GM18861 (cell line): Measurements from ENCODE around the gene ZNF316.
A peak's percentile ranks its signal among the peaks of the same experiment; 100 is the strongest.

Experiments
- ATAC-seq: cut with Tn5 transposase; IDR thresholded peaks from one replicate; pipeline ENCODE4 v1.9.1; 2021; ENCODE audit not compliant: unreplicated experiment

ZNF316 gene

GRCh38 chr7:6636741-6637543, at the start of gene ZNF316:
TSS of gene ZNF316 (plus strand) at chr7:6637318. CDS start at chr7:6642410, 5,092 bp downstream.
- ATAC-seq, result peak; percentile 64

GRCh38 chr7:6588566-6588965, 48.6 kb upstream of the ZNF316 start:
- no peak for ATAC-seq

GRCh38 chr7:6589151-6589828, 47.8 kb upstream of the ZNF316 start:
- no peak for ATAC-seq

GRCh38 chr7:6589829-6590644, 47.1 kb upstream of the ZNF316 start, which contains the start of gene INTS15:
TSS of gene INTS15 (plus strand) at chr7:6590021. CDS start at chr7:6590284, 263 bp downstream.
- peak; percentile 78 for ATAC-seq

- peak; percentile 8 for ATAC-seq
Observed at GRCh38 chr7:6590645-6591110, 46.4 kb upstream of the ZNF316 start.

- no peak for ATAC-seq
Observed at GRCh38 chr7:6600093-6600492, 37.0 kb upstream of the ZNF316 start.

- no peak for ATAC-seq
Observed at GRCh38 chr7:6604458-6604857, 32.7 kb upstream of the ZNF316 start.

GRCh38 chr7:6606866-6607583, 30.1 kb upstream of the ZNF316 start:
- ATAC-seq, result no peak

- ATAC-seq, result no peak
Observed at GRCh38 chr7:6607651-6608051, 29.5 kb upstream of the ZNF316 start.

- no peak for ATAC-seq
Observed at GRCh38 chr7:6608081-6608480, 29.0 kb upstream of the ZNF316 start.

- ATAC-seq, result no peak
Observed at GRCh38 chr7:6608794-6609193, 28.3 kb upstream of the ZNF316 start.

GRCh38 chr7:6612819-6613218, 24.3 kb upstream of the ZNF316 start:
- no peak for ATAC-seq

GRCh38 chr7:6613706-6614105, 23.4 kb upstream of the ZNF316 start:
- ATAC-seq, result no peak

- no peak for ATAC-seq
Observed at GRCh38 chr7:6614953-6615722, 22.0 kb upstream of the ZNF316 start, which contains the start of gene ZNF853. TSS of gene ZNF853 (plus strand) at chr7:6615610. CDS start at chr7:6616175, 565 bp downstream.

GRCh38 chr7:6615723-6616555, 21.2 kb upstream of the ZNF316 start:
- no peak for ATAC-seq

GRCh38 chr7:6616854-6617643, 20.1 kb upstream of the ZNF316 start:
- no peak for ATAC-seq

- no peak for ATAC-seq
Observed at GRCh38 chr7:6618621-6619020, 18.5 kb upstream of the ZNF316 start.

GRCh38 chr7:6619961-6620360, 17.2 kb upstream of the ZNF316 start:
- ATAC-seq, result no peak
